Hematopoietic multipotent progenitor cell treated with erythropoietin and hydrocortisone succinate and interleukin-3 and kit ligand, for 6 days (in vitro differentiated cells): ENCODE measurements around the gene TFAP2A.

ENCODE experiments used
- DNase-seq: peaks from one replicate; pipeline ENCODE4 v3.0.0-alpha.2; 2015

TFAP2A gene

GRCh38 chr6:10398446-10399218 lies 16.2 kb downstream of the TFAP2A start:
- no peak for DNase-seq

DNA sequence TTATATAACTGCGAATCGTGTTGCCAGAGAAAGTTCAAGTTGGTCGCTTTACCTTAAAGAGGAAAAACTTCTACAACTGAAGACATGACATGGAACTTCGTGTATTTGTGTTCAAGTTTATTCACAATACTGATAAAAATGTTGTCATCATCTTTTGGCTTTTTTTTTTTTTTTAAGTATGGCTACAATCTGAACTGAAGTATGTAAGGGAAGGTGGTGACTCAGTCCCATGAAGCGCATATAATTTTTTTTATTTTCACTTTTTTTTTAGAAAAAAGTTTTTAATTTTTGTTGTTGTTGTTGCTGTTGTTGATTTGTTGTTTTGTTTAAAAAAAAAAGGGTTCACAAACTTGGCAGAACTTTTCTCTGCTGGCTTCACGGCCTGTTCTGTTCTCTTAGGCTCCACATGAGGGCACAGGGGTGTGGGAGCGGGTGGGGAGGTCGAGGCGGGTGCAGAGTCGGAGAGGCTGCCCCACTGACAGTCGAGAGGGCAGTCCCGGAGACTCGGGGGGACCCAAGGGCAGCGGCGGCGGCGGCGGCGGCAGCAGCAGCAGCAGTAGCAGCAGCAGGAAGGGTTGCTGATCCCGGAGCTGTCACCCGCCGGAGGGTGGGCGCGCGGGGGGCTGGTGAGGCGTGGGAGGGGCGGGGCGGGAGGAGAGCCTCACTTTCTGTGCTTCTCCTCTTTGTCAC lies 17.0 kb downstream of the TFAP2A start:
- DNase-seq = no peak

DNA sequence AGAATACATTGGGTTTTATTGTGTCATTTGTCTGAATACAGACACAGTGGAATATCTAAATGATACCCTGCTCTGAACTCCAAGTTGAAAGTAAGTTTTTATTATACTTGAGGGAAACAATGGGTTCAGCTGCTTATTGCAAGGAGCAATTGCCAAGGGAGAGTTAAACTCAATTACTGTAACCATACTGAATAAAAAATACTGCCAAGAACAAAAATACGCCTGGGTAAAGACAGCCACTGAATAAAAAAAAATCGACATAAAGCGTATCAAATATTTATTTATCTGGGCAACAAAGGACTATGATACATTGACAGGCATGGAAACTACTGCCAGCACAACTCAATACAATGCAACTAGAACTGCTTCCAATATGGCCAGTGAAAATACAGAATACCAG lies 18.1 kb downstream of the TFAP2A start:
- DNase-seq = no peak

- DNase-seq = no peak
Observed at GRCh38 chr6:10395704-10396546, 18.9 kb downstream of the TFAP2A start.

GRCh38 chr6:10395171-10395703 lies 19.6 kb downstream of the TFAP2A start:
- no peak for DNase-seq

DNA sequence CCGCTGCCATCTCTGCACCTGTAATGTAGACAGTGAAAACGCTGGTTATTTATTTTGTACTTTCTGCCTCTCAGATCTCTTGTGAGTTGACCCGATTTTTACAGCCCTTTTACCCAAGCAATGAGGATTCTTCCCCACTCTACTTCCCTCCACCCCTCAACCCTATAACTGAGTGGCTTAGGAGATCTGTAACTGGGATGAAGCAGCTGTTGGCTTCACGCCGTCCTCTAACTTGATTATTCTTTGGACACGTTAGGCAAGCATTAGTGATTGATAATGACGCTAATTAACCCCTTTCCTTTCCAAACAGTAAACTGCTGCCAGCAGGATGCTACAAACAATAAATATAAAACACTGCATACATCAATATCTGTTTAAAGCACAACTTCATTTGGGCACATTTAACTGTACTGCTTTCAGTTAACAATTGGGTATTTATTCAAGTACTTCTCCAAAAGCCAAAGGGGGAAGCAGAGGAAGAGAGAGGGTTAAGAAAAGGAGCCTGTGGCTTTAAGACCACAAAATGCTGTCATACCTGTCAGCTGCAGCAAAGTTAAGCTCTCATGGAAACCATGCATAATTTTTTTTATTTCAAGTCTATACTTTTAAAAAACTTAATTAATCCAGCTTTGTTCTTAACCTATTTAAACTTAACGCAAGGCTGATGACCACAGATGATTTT lies 21.2 kb downstream of the TFAP2A start:
- DNase-seq = no peak

DNA sequence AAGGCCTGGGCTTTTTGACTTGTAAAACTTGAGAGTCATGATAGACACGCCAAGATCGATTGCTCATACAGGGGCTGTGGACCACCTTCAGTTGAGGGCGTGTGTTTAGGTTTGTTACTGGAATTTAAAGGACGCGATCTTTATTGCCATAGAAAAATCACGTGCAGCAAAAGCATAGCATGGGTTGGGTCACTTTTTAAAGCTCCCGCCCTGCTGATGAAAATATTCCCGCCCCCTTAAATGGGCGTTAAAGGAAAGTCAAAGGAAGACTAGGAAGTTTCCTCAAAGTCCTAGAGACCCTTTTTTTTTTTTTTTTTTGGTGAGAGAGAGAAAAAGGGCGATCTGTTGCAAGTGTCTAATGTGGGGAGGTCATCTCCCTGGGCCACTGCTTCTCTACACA lies 23.1 kb downstream of the TFAP2A start:
- no peak for DNase-seq

DNA sequence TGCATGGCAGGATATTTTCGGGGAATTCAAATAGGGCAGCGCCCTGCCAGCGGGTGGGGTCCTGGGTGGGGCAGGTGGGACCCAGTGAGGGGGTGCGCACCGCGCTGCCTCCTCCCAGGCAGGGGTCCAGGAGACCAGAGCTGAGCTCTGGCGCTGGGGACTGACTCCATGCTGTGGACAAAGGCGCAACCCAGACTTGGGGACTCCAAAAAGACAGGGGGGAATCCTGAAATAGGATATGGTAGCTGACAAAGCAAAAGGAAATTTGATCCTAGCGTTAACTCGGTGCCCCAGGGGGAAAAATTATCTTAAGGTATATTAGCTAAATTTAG lies 23.6 kb downstream of the TFAP2A start:
- DNase-seq = no peak

DNA sequence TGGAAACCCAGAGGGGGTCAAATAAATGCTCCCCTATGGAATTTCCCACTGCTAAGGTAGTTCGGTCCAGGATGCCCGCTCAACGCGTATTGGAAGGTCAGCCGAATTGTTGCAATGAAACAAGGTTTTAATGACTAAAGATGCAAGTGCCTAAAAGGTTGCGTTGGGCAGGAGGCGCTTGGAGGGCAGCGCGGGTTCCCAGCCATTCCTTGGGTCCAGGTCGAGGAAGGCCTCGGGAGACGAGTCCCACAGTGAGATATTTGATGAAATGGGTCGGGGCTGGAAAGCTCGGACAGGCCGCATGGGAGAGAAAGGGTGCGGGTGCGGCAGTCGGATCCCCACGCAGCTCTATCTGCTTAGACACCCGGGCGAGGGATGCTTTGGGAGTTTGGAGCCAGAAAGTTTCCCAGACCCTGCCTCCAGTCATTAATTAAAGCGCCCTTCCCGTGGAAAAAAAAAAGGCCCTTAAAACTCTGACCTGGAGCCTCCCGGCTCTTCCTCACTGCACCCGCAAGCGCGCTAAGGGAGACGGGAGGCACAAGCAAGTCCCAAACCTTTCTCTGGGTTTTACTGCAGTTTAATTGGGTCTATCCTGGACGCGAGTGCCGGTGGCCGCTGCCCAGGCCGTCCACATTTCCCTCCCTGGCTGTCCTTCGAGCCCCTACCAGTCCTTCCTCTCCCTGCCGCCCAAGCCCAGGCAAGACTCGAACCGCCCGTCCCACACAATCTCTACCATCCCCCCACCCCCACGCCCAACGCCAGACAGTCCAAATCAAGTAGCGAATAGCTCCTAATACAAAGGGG lies 24.2 kb downstream of the TFAP2A start:
- DNase-seq = no peak

- DNase-seq = no peak
Observed at GRCh38 chr6:10389739-10390494, 25.0 kb downstream of the TFAP2A start.

DNA sequence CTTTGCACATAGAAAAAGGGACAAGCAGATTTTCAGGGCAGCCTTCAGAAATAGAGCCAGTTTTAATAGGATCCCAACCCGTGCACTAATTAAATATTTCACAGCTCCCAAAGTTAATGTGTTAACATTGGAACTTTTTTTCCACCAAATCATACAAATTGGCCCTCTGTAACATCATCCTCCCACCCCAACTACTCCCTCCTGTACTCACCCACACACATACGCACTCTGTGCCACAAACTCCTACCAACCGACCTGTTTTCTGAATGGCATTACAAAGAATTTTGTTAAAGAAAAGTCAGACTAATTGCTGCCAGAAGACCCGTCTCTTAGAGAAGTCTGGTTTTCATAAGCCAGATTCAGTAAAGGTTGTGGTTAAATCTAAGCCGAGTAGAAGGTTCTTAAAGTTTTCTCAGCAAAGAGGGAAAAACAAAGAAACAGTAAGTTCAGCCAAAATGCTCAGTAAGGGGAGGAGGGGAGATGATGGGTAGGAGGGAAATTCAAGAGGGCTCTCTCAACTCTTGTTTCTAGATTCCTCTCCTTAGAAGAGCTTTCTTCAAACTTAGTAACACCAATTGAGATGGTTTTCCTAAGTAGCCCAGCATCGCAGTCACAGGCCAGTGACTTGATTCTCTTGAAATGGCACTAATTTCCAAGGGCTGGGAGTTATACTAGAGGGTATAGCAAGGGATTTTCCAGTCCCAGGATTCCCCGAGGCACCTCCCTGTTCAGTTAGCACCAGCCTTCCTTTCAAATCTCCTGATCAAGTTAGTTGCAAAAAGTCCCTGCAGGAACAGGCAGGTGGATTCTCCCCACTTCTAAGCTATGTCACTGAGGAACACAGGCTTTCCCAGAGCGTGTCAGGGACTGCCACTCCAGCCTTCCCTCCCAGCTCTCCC lies 27.9 kb downstream of the TFAP2A start:
- no peak for DNase-seq

DNA sequence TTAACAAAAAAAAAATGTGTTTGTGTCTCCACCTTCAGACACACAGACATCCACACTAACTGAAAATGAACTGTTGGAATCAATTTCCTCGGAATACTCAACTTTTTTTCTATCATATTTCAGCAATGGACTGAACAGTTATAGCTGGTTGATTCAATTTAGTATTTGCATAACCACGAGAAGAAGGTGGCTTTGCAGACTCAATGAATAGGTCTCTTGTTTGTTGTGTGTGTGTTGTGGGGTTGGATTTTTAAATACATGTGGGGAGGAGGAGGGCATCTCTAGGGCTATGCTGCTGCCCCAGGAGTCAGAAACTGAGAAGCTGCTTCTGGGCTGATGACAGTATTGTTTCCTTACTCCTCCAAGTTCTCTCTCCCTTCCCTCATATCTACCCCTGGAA lies 28.7 kb downstream of the TFAP2A start:
- no peak for DNase-seq

GRCh38 chr6:10385524-10386132 lies 29.2 kb downstream of the TFAP2A start:
- DNase-seq = no peak

DNA sequence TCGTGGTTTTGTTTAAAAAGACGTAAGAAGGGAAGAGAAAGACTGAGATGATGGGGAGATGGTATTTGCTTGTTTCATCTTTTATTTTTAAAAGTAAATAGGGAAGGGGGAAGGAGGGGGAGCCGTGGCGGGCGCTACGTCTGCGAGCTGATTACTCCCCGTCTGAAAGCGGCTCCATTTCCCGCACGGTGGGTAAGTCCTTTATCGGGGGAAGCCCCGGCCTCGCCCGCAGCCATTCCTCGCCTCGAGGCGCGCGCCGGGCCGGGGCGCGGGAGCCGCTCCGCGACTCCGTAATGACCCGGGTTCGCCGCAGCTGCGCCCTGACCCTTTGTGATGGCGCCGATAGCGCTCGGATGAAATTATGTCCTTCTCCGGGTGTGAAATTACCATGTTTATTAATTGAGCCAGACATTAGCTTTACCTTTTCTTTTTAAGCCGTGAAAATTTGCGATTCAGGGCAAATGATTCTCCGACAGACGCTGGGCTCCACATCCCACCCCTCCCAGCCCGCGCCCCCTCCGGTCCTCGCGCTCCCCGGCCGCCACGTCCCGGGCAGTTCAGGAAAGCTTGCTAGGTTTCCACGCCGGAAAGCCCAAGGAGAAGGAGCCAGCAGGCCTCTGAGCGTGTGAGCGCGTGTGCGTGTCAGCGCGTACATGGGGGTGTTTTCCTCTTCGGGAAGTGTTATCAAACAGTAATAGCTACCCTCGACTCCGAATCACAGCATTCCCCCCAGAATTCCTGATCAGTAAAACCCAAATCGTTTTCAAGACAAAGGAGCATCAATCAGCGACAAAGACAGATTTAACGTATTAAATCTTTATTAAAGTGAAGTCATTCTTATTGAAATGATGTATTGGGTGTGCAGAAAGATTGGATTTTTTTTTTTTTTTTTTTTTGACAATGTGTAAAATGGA lies 30.0 kb downstream of the TFAP2A start:
- DNase-seq = no peak

- no peak for DNase-seq
Observed at GRCh38 chr6:10384091-10384609, 30.7 kb downstream of the TFAP2A start.

- DNase-seq = no peak
Observed at GRCh38 chr6:10383331-10384090, 31.4 kb downstream of the TFAP2A start.

DNA sequence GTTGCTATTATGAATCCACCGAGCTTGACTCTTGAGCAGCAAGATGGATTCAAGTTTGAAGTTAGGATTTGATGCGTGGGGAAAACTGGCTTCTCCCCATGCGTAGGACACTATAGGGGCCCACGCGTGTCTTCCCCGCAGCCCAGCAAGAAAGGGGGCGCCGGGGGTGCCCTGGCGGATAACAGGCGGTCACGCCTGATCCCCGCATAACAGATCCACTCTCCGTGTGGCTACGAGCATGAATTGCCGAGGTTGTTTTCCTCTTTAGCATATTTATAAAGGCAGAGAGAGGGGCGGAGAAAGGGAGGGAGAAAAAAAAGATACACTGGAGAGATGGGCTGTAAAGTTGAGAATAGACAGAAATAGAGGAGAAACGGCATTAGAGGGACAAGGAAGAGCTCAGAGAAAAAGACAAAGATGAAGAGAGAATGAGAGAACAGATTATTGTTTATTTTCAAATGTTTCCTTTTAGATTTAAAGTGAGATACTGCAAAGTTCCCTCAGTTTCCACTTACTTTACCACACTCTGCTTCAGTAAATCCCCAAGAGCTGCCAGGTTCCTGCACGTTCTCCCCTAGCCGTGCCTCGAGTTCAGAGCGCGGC lies 32.0 kb downstream of the TFAP2A start:
- DNase-seq = no peak
